CD4-positive, alpha-beta memory T cell (primary cell): Measurements from ENCODE around the gene BAIAP3. TPM values are rescaled to one million over a fixed set of nuclear protein-coding genes. Genes with fewer than 3 reads are reported as not detected.

Source experiments
- CTCF ChIA-PET: fragments of 350-600 bp; sonication (Branson Sonifier 250); formaldehyde crosslinking; loops from one replicate; lab custom pipeline; 2021; ENCODE audit warnings: inconsistent platforms; ENCODE audit not compliant: partially characterized antibody; lab: Charles Lee
- POLR2A ChIA-PET: fragments of 350-600 bp; sonication (Branson Sonifier 250); formaldehyde crosslinking; loops from one replicate; lab custom pipeline; 2021; ENCODE audit not compliant: partially characterized antibody; lab: Charles Lee
- DNase-seq, 5 donors: peaks; one replicate each; pipeline versions ENCODE4 v3.0.0 to v3.0.0-alpha.2; 2020 to 2022; ENCODE audit warnings: mixed read lengths in 1 of 5
- H3K27ac ChIP-seq: one replicate; pipeline ENCODE4 v1.7.0; 2013; ENCODE audit warnings: low read depth, low read length
- H3K27me3 ChIP-seq: 2 replicates; pipeline ENCODE4 v1.7.0; 2013; ENCODE audit warnings: mild to moderate bottlenecking, low read length, moderate library complexity; ENCODE audit not compliant: insufficient read depth
- H3K36me3 ChIP-seq: 2 replicates; pipeline ENCODE4 v1.7.0; 2013; ENCODE audit warnings: mild to moderate bottlenecking, low read length, moderate library complexity; ENCODE audit not compliant: insufficient read depth
- H3K4me1 ChIP-seq: 2 replicates; pipeline ENCODE4 v1.7.0; 2013; ENCODE audit warnings: mild to moderate bottlenecking, low read length, moderate library complexity; ENCODE audit not compliant: insufficient read depth
- H3K4me3 ChIP-seq, 2 donors: one replicate each; pipeline ENCODE4 v1.7.0; 2013; ENCODE audit warnings: low read length in 2 of 2, mild to moderate bottlenecking in 1 of 2
- H3K9me3 ChIP-seq, 2 donors: one replicate each; pipeline ENCODE4 v1.7.0; 2013; ENCODE audit warnings: low read length in 2 of 2, control low read depth in 1 of 2; ENCODE audit not compliant: control insufficient read depth in 1 of 2
- H3K27ac Mint-ChIP-seq, 7 donors: one replicate each; pipeline ENCODE4 v1.8.0; 2020 to 2021; ENCODE audit warnings: mixed read lengths in 7 of 7, mild to moderate bottlenecking in 6 of 7, inconsistent platforms in 3 of 7, moderate library complexity in 3 of 7
- H3K27me3 Mint-ChIP-seq, 2 donors: one replicate each; pipeline ENCODE4 v1.8.0; 2020 to 2021; ENCODE audit warnings: mixed read lengths in 2 of 2
- H3K36me3 Mint-ChIP-seq, 2 donors: one replicate each; pipeline ENCODE4 v1.8.0; 2020 to 2021; ENCODE audit warnings: mixed read lengths in 2 of 2, inconsistent platforms in 1 of 2, mild to moderate bottlenecking in 1 of 2
- H3K4me1 Mint-ChIP-seq, 4 donors: one replicate each; pipeline ENCODE4 v1.8.0; 2020 to 2021; ENCODE audit warnings: mixed read lengths in 4 of 4, mild to moderate bottlenecking in 1 of 4
- H3K4me3 Mint-ChIP-seq, 8 donors: one replicate each; pipeline ENCODE4 v1.8.0; 2020 to 2021; ENCODE audit warnings: mixed read lengths in 8 of 8, mild to moderate bottlenecking in 7 of 8, moderate library complexity in 6 of 8, inconsistent platforms in 3 of 8
- H3K9me3 Mint-ChIP-seq, 8 donors: one replicate each; pipeline ENCODE4 v1.8.0; 2020 to 2021; ENCODE audit warnings: mixed read lengths in 8 of 8, mild to moderate bottlenecking in 5 of 8, inconsistent platforms in 3 of 8, moderate library complexity in 1 of 8
- intact Hi-C: fragments of 100-400 bp; cut with micrococcal nuclease; formaldehyde crosslinking; loops from one replicate; pipeline ENCODE4 v1.15.1; 2023
- polyA plus RNA-seq, 2 donors: library from polyadenylated mRNA; unstranded; fragments of 300-500 nt; fragmentation: Illumina TruSeq; gene quantifications; one replicate each; pipeline ENCODE4 v1.2.3, GENCODE V29; 2021
- total RNA-seq, 2 experiments: library from RNA; stranded (reverse); gene quantifications; one replicate each; pipeline ENCODE4 v1.2.3, GENCODE V29; 2021

Gene BAIAP3
- total and polyA plus RNA-seq, 4 experiments from 2014 or later = 1.0 to 19.7 (median 12.5) TPM

GRCh38 chr16:1337486-1337885 is 4.0 kb downstream of the BAIAP3 start:
- Mint-ChIP-seq H3K4me1 (peaks cover 3 to 19% (median 10%) of the 10 kb centered on the region in 4 donors), H3K27me3 (peaks cover 3 to 6% of the 10 kb centered on the region in 2 donors), H3K27ac (no peak overlapping the region), H3K36me3 (no peaks in the 10 kb centered on the region), H3K9me3 (no peaks in the 10 kb centered on the region), H3K4me3 (no peak overlapping the region)
- ChIA-PET POLR2A (interaction anchor here (0.8 to 1.4 kb wide), 3 partner anchors 11 to 43 kb away, joined by 3 read pairs; no protein-coding TSS in a partner anchor), CTCF (interaction anchor here (0.6 to 1.2 kb wide), 2 partner anchors 11 to 368 kb away, joined by 3 read pairs; no protein-coding TSS in a partner anchor)
- no peak overlapping the region for H3K4me3 ChIP-seq
- H3K36me3 ChIP-seq = no peaks in the 10 kb centered on the region
- DNase-seq = peak in 1 of 5 donors; percentile 39
- H3K27me3 ChIP-seq = peaks cover 11% of the 10 kb centered on the region
- H3K27ac ChIP-seq = no peak overlapping the region
- intact Hi-C loops = no loop called here
- peaks cover 26% of the 10 kb centered on the region for H3K4me1 ChIP-seq
- H3K9me3 ChIP-seq = no peaks in the 10 kb centered on the region

- peaks cover 8 to 22% (median 15%) of the 10 kb centered on the region in 4 donors for H3K4me1 Mint-ChIP-seq
- H3K27ac ChIP-seq = no peak overlapping the region
- DNase-seq = peak in 1 of 5 donors; percentile 36
- POLR2A ChIA-PET = interaction anchor here (0.8 kb wide), 1 partner anchor 42 kb away, joined by 3 read pairs; no protein-coding TSS in a partner anchor
- H3K9me3 ChIP-seq = no peaks in the 10 kb centered on the region
- CTCF ChIA-PET = interaction anchor here (1.2 kb wide), 1 partner anchor 11 kb away, joined by 3 read pairs; no protein-coding TSS in a partner anchor
- H3K9me3 Mint-ChIP-seq = no peaks in the 10 kb centered on the region
- H3K36me3 Mint-ChIP-seq = peaks cover 0 to 3% of the 10 kb centered on the region in 2 donors
- intact Hi-C loops = no loop called here
- H3K4me3 ChIP-seq = no peak overlapping the region
- no peak overlapping the region for H3K27ac Mint-ChIP-seq
- H3K36me3 ChIP-seq = no peaks in the 10 kb centered on the region
- no peak overlapping the region for H3K4me3 Mint-ChIP-seq
- peaks cover 0 to 3% of the 10 kb centered on the region in 2 donors for H3K27me3 Mint-ChIP-seq
- peaks cover 23% of the 10 kb centered on the region for H3K4me1 ChIP-seq
- H3K27me3 ChIP-seq = peaks cover 11% of the 10 kb centered on the region
Measured at GRCh38 chr16:1338119-1338730, 4.8 kb downstream of the BAIAP3 start.

GRCh38 chr16:1338855-1339675 is 5.6 kb downstream of the BAIAP3 start:
- Mint-ChIP-seq H3K9me3 (no peaks in the 10 kb centered on the region), H3K27me3 (peaks cover 0 to 3% of the 10 kb centered on the region in 2 donors), H3K4me3 (no peak overlapping the region), H3K4me1 (peaks cover 9 to 26% (median 18%) of the 10 kb centered on the region in 4 donors), H3K27ac (no peak overlapping the region), H3K36me3 (peaks cover 0 to 5% of the 10 kb centered on the region in 2 donors)
- CTCF ChIA-PET = no interaction called here
- DNase-seq = peak in 1 of 5 donors; percentile 25
- POLR2A ChIA-PET = no interaction called here
- H3K36me3 ChIP-seq = no peaks in the 10 kb centered on the region
- no peak overlapping the region for H3K4me3 ChIP-seq
- peaks cover 11% of the 10 kb centered on the region for H3K27me3 ChIP-seq
- intact Hi-C loops = no loop called here
- no peak overlapping the region for H3K27ac ChIP-seq
- peaks cover 25% of the 10 kb centered on the region for H3K4me1 ChIP-seq
- no peaks in the 10 kb centered on the region for H3K9me3 ChIP-seq

- Histone ChIP-seq H3K27ac (no peak overlapping the region), H3K4me1 (peaks cover 19% of the 10 kb centered on the region), H3K9me3 (no peaks in the 10 kb centered on the region), H3K36me3 (no peaks in the 10 kb centered on the region), H3K27me3 (no peaks in the 10 kb centered on the region), H3K4me3 (no peak overlapping the region)
- Mint-ChIP-seq H3K4me1 (peaks cover 6 to 22% (median 15%) of the 10 kb centered on the region in 4 donors), H3K36me3 (peaks cover 0 to 5% of the 10 kb centered on the region in 2 donors), H3K4me3 (peak overlapping the region in 1 of 8 donors; percentile 15), H3K27me3 (no peaks in the 10 kb centered on the region), H3K27ac (peak overlapping the region in 1 of 7 donors; percentile 22), H3K9me3 (no peaks in the 10 kb centered on the region)
- DNase-seq = peak in 1 of 5 donors; percentile 32
- intact Hi-C loops = no loop called here
- ChIA-PET CTCF (no interaction called here), POLR2A (no interaction called here)
Measured at GRCh38 chr16:1340730-1341494, 7.5 kb downstream of the BAIAP3 start.

- Histone ChIP-seq H3K27me3 (no peaks in the 10 kb centered on the region), H3K4me1 (peaks cover 19% of the 10 kb centered on the region), H3K36me3 (no peaks in the 10 kb centered on the region), H3K27ac (no peak overlapping the region), H3K9me3 (no peaks in the 10 kb centered on the region), H3K4me3 (peak overlapping the region in 1 of 2 donors; percentile 63)
- no peaks in the 10 kb centered on the region for H3K9me3 Mint-ChIP-seq
- POLR2A ChIA-PET = interaction anchor here (0.9 to 2.3 kb wide), 7 partner anchors 8 to 80 kb away, joined by 3 to 16 read pairs (median 5); partner anchors contain the start of genes BAIAP3 and UBE2I
- no peaks in the 10 kb centered on the region for H3K27me3 Mint-ChIP-seq
- CTCF ChIA-PET = interaction anchor here (1.5 kb wide), 1 partner anchor 9 kb away, joined by 7 read pairs; the partner anchor contains the start of gene BAIAP3
- intact Hi-C loops = loop anchor here (2.0 kb wide), 2 partner anchors 33 to 41 kb away; partner anchors contain the start of gene UBE2I
- H3K27ac Mint-ChIP-seq = peak overlapping the region in 2 of 7 donors; percentile 22 to 84
- H3K4me1 Mint-ChIP-seq = peaks cover 6 to 22% (median 15%) of the 10 kb centered on the region in 4 donors
- peak overlapping the region; percentile 66 to 83 (median 79) for H3K4me3 Mint-ChIP-seq
- peak in 1 of 5 donors; percentile 41 for DNase-seq
- H3K36me3 Mint-ChIP-seq = peaks cover 0 to 5% of the 10 kb centered on the region in 2 donors
Measured at GRCh38 chr16:1341495-1342420, 8.3 kb downstream of the BAIAP3 start.
